GM23338 (cell line): ENCODE data around the gene TMEM185B. TPM values are rescaled to one million over a fixed set of nuclear protein-coding genes. Genes with fewer than 3 reads are reported as not detected.

Experiments used
- ATAC-seq: fragments of 200-7000 bp; cut with Tn5 transposase; 3 replicates; pipeline ENCODE4 v1.9.1; 2020
- DNase-seq: peaks from one replicate; pipeline ENCODE4 v3.0.0-alpha.2; 2015; ENCODE audit warnings: low spot score
- H2AFZ ChIP-seq: fragments of 200-600 bp; sonication (generic); 2 replicates; pipeline ENCODE4 v1.8.0; 2016; ENCODE audit warnings: antibody characterized with exemption, mild to moderate bottlenecking, moderate library complexity
- H3F3A ChIP-seq: fragments of 200-600 bp; sonication (generic); replicated peaks from 2 replicates; pipeline ENCODE4 v1.8.0; 2017; ENCODE audit warnings: antibody characterized with exemption, mixed run types, low read depth
- H3K27ac ChIP-seq: fragments of 200-600 bp; sonication (generic); 2 replicates; pipeline ENCODE4 v1.6.1; 2016; ENCODE audit warnings: low read depth
- H3K27me3 ChIP-seq: fragments of 200-600 bp; sonication (generic); 2 replicates; pipeline ENCODE4 v1.8.0; 2016; ENCODE audit warnings: mild to moderate bottlenecking, mixed run types, moderate library complexity; ENCODE audit not compliant: insufficient read depth
- H3K36me3 ChIP-seq: fragments of 200-600 bp; sonication (generic); 2 replicates; pipeline ENCODE4 v1.8.0; 2016; ENCODE audit warnings: mild to moderate bottlenecking; ENCODE audit not compliant: insufficient read depth
- H3K4me1 ChIP-seq: fragments of 200-600 bp; sonication (generic); 2 replicates; pipeline ENCODE4 v1.8.0; 2016; ENCODE audit warnings: mild to moderate bottlenecking, moderate library complexity; ENCODE audit not compliant: insufficient read depth
- H3K4me2 ChIP-seq: fragments of 200-600 bp; sonication (generic); 2 replicates; pipeline ENCODE4 v1.7.1; 2017; ENCODE audit warnings: mixed run types
- H3K4me3 ChIP-seq: fragments of 200-600 bp; sonication (generic); 2 replicates; pipeline ENCODE4 v1.6.1; 2016; ENCODE audit warnings: mixed run types
- H3K79me2 ChIP-seq: fragments of 200-600 bp; sonication (generic); replicated peaks from 2 replicates; pipeline ENCODE4 v1.8.0; 2017; ENCODE audit warnings: mild to moderate bottlenecking; ENCODE audit not compliant: insufficient read depth
- H3K9me2 ChIP-seq: fragments of 200-600 bp; sonication (generic); 2 replicates; pipeline ENCODE4 v1.8.0; 2017; ENCODE audit not compliant: insufficient read depth
- H4K20me1 ChIP-seq: fragments of 200-600 bp; sonication (generic); replicated peaks from 2 replicates; pipeline ENCODE4 v1.8.0; 2017; ENCODE audit warnings: mild to moderate bottlenecking; ENCODE audit not compliant: insufficient read depth
- H3K27ac Mint-ChIP-seq: 2 replicates; pipeline ENCODE4 v1.8.0; 2020; ENCODE audit warnings: inconsistent platforms, mild to moderate bottlenecking, moderate library complexity, mixed read lengths
- H3K27me3 Mint-ChIP-seq: 3 replicates; pipeline ENCODE4 v1.8.0; 2022; ENCODE audit warnings: low read depth, mild to moderate bottlenecking, moderate library complexity, mixed read lengths, inconsistent platforms; ENCODE audit not compliant: insufficient read depth, poor library complexity
- H3K36me3 Mint-ChIP-seq: 3 replicates; pipeline ENCODE4 v1.8.0; 2021; ENCODE audit warnings: low read depth, mild to moderate bottlenecking, inconsistent platforms, moderate library complexity, mixed read lengths
- H3K4me1 Mint-ChIP-seq: 3 replicates; pipeline ENCODE4 v1.8.0; 2020; ENCODE audit warnings: mild to moderate bottlenecking, inconsistent platforms, mixed read lengths
- H3K4me3 Mint-ChIP-seq: 3 replicates; pipeline ENCODE4 v1.8.0; 2021; ENCODE audit warnings: moderate library complexity, mild to moderate bottlenecking, inconsistent platforms, mixed read lengths
- H3K9me3 Mint-ChIP-seq: 3 replicates; pipeline ENCODE4 v1.8.0; 2020; ENCODE audit warnings: moderate library complexity, mild to moderate bottlenecking, inconsistent platforms, mixed read lengths
- CTCF ChIP-seq, 2 experiments: fragments of 200-600 bp in 1 of 2; sonication (generic) in 1 of 2; conservative IDR thresholded peaks; 2 replicates each; pipeline versions ENCODE4 v1.5.1 to v1.6.1; 2016 to 2017; ENCODE audit warnings: antibody characterized with exemption in 2 of 2, low read depth in 2 of 2, mild to moderate bottlenecking in 2 of 2, moderate library complexity in 1 of 2
- EZH2 ChIP-seq: fragments of 200-600 bp; sonication (generic); IDR thresholded peaks from one replicate; pipeline ENCODE4 v1.8.0; 2017; ENCODE audit warnings: antibody characterized with exemption, mild to moderate bottlenecking, low read depth; ENCODE audit not compliant: unreplicated experiment
- EZH2phosphoT487 ChIP-seq: fragments of 200-600 bp; sonication (generic); IDR thresholded peaks from one replicate; pipeline ENCODE4 v1.8.1; 2018; ENCODE audit warnings: antibody characterized with exemption; ENCODE audit not compliant: unreplicated experiment
- POLR2AphosphoS5 ChIP-seq: IDR thresholded peaks from 2 replicates; pipeline ENCODE4 v1.6.1; 2016; ENCODE audit warnings: antibody characterized with exemption, low read depth
- STAT1 ChIP-seq: IDR thresholded peaks from one replicate; pipeline ENCODE4 v1.6.1; 2016; ENCODE audit warnings: antibody characterized with exemption; ENCODE audit not compliant: unreplicated experiment
- ZNF331 ChIP-seq: fragments of 250-450 bp; sonication (Bioruptor Pico); IDR thresholded peaks from 2 replicates; pipeline ENCODE4 v1.5.0; 2020; ENCODE audit warnings: low read depth, mild to moderate bottlenecking, moderate library complexity
- polyA plus RNA-seq: library from polyadenylated mRNA; unstranded; fragments of >200 nt; fragmentation: Nextera tagmentation; extraction: Ambion mirVana; gene quantifications from 2 replicates; pipeline ENCODE4 v1.2.1, GENCODE V29; 2016
- total RNA-seq: library from RNA; depleted of rRNA; stranded (reverse); fragments of >200 nt; shearing (Covaris generic); gene quantifications from 2 replicates; pipeline ENCODE4 v1.2.3, GENCODE V29; 2014
- TF ChIP-seq, protein P1 (sequence below): fragments of 250-450 bp; sonication (Bioruptor Pico); IDR thresholded peaks from 2 replicates; pipeline ENCODE4 v1.5.0; 2020; ENCODE audit warnings: mild to moderate bottlenecking, moderate library complexity
- TF ChIP-seq, protein P2 (sequence below): IDR thresholded peaks from one replicate; pipeline ENCODE4 v1.6.1; 2018; ENCODE audit warnings: antibody characterized with exemption; ENCODE audit not compliant: unreplicated experiment

Gene TMEM185B
- total and polyA plus RNA-seq, 2 experiments from 2014 or later: 3.9 to 24.4 TPM

- ATAC-seq (no peak), DNase-seq (no peak)
- Histone ChIP-seq H3K36me3 (no peaks in the 10 kb centered on the region; the same call in 1 of the 2 replicates), H3K27ac (no peak overlapping the region), H3F3A (no peaks in the 10 kb centered on the region), H2AFZ (no peak overlapping the region), H3K79me2 (peaks cover 14% of the 10 kb centered on the region), H3K9me2 (peaks cover 6% of the 10 kb centered on the region; the same call in 1 of the 2 replicates), H3K4me2 (no peak overlapping the region), H4K20me1 (peaks cover 16% of the 10 kb centered on the region; the same call in 1 of the 2 replicates), H3K4me3 (no peak overlapping the region), H3K4me1 (no peaks in the 10 kb centered on the region; the same call in 1 of the 2 replicates), H3K27me3 (peaks cover 24% of the 10 kb centered on the region)
- H3K4me1 Mint-ChIP-seq: peaks cover 18% of the 10 kb centered on the region
- peaks cover 20% of the 10 kb centered on the region for H3K36me3 Mint-ChIP-seq
- H3K27ac Mint-ChIP-seq: no peak overlapping the region
- H3K9me3 Mint-ChIP-seq: peaks cover 13% of the 10 kb centered on the region
- TF ChIP-seq EZH2 (no peak), CTCF (conservative IDR thresholded peaks at IDR 0.05; ENCODE audit: low read depth in 2 of 2) (no peak), EZH2phosphoT487 (no peak), ZNF331 (CRISPR knock-in tag) (no peak), POLR2AphosphoS5 (no peak), STAT1 (no peak)
- TF ChIP-seq, protein P1, sequence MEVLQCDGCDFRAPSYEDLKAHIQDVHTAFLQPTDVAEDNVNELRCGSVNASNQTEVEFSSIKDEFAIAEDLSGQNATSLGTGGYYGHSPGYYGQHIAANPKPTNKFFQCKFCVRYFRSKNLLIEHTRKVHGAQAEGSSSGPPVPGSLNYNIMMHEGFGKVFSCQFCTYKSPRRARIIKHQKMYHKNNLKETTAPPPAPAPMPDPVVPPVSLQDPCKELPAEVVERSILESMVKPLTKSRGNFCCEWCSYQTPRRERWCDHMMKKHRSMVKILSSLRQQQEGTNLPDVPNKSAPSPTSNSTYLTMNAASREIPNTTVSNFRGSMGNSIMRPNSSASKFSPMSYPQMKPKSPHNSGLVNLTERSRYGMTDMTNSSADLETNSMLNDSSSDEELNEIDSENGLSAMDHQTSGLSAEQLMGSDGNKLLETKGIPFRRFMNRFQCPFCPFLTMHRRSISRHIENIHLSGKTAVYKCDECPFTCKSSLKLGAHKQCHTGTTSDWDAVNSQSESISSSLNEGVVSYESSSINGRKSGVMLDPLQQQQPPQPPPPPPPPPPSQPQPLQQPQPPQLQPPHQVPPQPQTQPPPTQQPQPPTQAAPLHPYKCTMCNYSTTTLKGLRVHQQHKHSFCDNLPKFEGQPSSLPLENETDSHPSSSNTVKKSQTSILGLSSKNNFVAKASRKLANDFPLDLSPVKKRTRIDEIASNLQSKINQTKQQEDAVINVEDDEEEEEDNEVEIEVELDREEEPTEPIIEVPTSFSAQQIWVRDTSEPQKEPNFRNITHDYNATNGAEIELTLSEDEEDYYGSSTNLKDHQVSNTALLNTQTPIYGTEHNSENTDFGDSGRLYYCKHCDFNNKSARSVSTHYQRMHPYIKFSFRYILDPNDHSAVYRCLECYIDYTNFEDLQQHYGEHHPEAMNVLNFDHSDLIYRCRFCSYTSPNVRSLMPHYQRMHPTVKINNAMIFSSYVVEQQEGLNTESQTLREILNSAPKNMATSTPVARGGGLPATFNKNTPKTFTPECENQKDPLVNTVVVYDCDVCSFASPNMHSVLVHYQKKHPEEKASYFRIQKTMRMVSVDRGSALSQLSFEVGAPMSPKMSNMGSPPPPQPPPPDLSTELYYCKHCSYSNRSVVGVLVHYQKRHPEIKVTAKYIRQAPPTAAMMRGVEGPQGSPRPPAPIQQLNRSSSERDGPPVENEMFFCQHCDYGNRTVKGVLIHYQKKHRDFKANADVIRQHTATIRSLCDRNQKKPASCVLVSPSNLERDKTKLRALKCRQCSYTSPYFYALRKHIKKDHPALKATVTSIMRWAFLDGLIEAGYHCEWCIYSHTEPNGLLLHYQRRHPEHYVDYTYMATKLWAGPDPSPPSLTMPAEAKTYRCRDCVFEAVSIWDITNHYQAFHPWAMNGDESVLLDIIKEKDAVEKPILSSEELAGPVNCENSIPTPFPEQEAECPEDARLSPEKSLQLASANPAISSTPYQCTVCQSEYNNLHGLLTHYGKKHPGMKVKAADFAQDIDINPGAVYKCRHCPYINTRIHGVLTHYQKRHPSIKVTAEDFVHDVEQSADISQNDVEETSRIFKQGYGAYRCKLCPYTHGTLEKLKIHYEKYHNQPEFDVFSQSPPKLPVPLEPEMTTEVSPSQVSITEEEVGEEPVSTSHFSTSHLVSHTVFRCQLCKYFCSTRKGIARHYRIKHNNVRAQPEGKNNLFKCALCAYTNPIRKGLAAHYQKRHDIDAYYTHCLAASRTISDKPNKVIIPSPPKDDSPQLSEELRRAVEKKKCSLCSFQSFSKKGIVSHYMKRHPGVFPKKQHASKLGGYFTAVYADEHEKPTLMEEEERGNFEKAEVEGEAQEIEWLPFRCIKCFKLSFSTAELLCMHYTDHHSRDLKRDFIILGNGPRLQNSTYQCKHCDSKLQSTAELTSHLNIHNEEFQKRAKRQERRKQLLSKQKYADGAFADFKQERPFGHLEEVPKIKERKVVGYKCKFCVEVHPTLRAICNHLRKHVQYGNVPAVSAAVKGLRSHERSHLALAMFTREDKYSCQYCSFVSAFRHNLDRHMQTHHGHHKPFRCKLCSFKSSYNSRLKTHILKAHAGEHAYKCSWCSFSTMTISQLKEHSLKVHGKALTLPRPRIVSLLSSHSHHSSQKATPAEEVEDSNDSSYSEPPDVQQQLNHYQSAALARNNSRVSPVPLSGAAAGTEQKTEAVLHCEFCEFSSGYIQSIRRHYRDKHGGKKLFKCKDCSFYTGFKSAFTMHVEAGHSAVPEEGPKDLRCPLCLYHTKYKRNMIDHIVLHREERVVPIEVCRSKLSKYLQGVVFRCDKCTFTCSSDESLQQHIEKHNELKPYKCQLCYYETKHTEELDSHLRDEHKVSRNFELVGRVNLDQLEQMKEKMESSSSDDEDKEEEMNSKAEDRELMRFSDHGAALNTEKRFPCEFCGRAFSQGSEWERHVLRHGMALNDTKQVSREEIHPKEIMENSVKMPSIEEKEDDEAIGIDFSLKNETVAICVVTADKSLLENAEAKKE (CRISPR knock-in tag): no peak
- TF ChIP-seq, protein P2, sequence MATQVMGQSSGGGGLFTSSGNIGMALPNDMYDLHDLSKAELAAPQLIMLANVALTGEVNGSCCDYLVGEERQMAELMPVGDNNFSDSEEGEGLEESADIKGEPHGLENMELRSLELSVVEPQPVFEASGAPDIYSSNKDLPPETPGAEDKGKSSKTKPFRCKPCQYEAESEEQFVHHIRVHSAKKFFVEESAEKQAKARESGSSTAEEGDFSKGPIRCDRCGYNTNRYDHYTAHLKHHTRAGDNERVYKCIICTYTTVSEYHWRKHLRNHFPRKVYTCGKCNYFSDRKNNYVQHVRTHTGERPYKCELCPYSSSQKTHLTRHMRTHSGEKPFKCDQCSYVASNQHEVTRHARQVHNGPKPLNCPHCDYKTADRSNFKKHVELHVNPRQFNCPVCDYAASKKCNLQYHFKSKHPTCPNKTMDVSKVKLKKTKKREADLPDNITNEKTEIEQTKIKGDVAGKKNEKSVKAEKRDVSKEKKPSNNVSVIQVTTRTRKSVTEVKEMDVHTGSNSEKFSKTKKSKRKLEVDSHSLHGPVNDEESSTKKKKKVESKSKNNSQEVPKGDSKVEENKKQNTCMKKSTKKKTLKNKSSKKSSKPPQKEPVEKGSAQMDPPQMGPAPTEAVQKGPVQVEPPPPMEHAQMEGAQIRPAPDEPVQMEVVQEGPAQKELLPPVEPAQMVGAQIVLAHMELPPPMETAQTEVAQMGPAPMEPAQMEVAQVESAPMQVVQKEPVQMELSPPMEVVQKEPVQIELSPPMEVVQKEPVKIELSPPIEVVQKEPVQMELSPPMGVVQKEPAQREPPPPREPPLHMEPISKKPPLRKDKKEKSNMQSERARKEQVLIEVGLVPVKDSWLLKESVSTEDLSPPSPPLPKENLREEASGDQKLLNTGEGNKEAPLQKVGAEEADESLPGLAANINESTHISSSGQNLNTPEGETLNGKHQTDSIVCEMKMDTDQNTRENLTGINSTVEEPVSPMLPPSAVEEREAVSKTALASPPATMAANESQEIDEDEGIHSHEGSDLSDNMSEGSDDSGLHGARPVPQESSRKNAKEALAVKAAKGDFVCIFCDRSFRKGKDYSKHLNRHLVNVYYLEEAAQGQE: no peak
- no peak overlapping the region for H3K4me3 Mint-ChIP-seq
- peaks cover 33% of the 10 kb centered on the region for H3K27me3 Mint-ChIP-seq
These were observed 3.4 kb downstream of the TMEM185B start for GRCh38 chr2:120219766-120220165.
